Adrenal gland (tissue), 12 donors: ENCODE measurements around the gene HOMER2. TPM values are rescaled to one million over a fixed set of nuclear protein-coding genes. Genes with fewer than 3 reads are reported as not detected.

Experiments
- DNase-seq, 7 donors: peaks; one replicate each; pipeline ENCODE4 v3.0.0-alpha.2; 2019 to 2020
- H3K27ac ChIP-seq, 5 donors: fragments of 200-600 bp; sonication (generic) in 4 of 5; 1 replicate in 3 of 5; 2 replicates in 2 of 5; pipeline versions ENCODE4 v1.5.1 to v1.8.0; 2016 to 2020; ENCODE audit warnings: mild to moderate bottlenecking in 1 of 5
- H3K27me3 ChIP-seq: fragments of 200-600 bp; 2 replicates; pipeline ENCODE4 v1.8.0; 2021
- H3K36me3 ChIP-seq, 2 donors: fragments of 200-600 bp; replicated peaks in 1 of 2; 1 replicate in 1 of 2; 2 replicates in 1 of 2; pipeline versions ENCODE4 v1.5.1 to v1.8.0; 2018 to 2022
- H3K4me1 ChIP-seq, 2 donors: fragments of 200-600 bp; replicated peaks in 1 of 2; 1 replicate in 1 of 2; 2 replicates in 1 of 2; pipeline versions ENCODE4 v1.5.1 to v1.8.0; 2018 to 2021
- H3K4me3 ChIP-seq, 4 donors: fragments of 200-600 bp; sonication (generic) in 3 of 4; one replicate each; pipeline ENCODE4 v1.5.1; 2016 to 2018
- H3K9me3 ChIP-seq, 3 donors: fragments of 200-600 bp; sonication (generic) in 1 of 3; replicated peaks in 1 of 3; 1 replicate in 2 of 3; 2 replicates in 1 of 3; pipeline versions ENCODE4 v1.5.1 to v1.8.0; 2016 to 2021
- POLR2A ChIP-seq, 2 donors: fragments of 450-650 bp; IDR thresholded peaks; one replicate each; pipeline ENCODE4 v1.6.1; 2017; ENCODE audit warnings: antibody characterized with exemption in 2 of 2, mild to moderate bottlenecking in 2 of 2, moderate library complexity in 1 of 2
- WGBS, 4 donors: extraction: QIAGEN DNeasy Blood & Tissue Kit in 2 of 4; methylation state at CpG; one replicate each; pipeline versions ENCODE4 v1.1.5 to v1.1.7; 2013 to 2017; 5-methylcytosine and 5-hydroxymethylcytosine counted together
- intact Hi-C, 2 donors: fragments of 100-400 bp; cut with DNase I; formaldehyde crosslinking; loops; one replicate each; pipeline versions ENCODE4 v1.14.1 to v1.15.0; 2022 to 2023
- polyA plus RNA-seq, 3 donors: library from polyadenylated mRNA; stranded (reverse); fragments of 200-250 nt in 2 of 3; fragments of 350-450 nt in 1 of 3; fragmentation: Illumina TruSeq in 1 of 3; extraction: RNeasy Lipid Tissue Mini Kit (QIAGEN cat#74804) in 1 of 3; gene quantifications; one replicate each; pipeline ENCODE4 v1.2.3, GENCODE V29; 2013 to 2014
- total RNA-seq, 9 donors: library from RNA; depleted of rRNA in 4 of 9; stranded (reverse); fragments of >200 nt in 4 of 9; fragments of 120-200 nt in 1 of 9; fragmentation: NEBNext Ultra II Directional in 1 of 9; extraction: Animal tissue kit (Norgen Biotek cat#: 25700) in 1 of 9; gene quantifications; one replicate each; pipeline versions ENCODE4 v1.1.0 to v1.2.4, GENCODE V29; 2013 to 2023
- TF ChIP-seq, protein P1 (sequence below), 6 experiments: fragments of 450-650 bp in 4 of 6; fragments of 200-600 bp in 2 of 6; sonication (generic) in 1 of 6; IDR thresholded peaks; 1 replicate in 5 of 6; 2 replicates in 1 of 6; pipeline versions ENCODE4 v1.5.1 to v1.8.0; 2016 to 2021; ENCODE audit warnings: antibody characterized with exemption in 6 of 6, mild to moderate bottlenecking in 2 of 6, moderate library complexity in 1 of 6
- donor health status: healthy with polysubstance abuse.
- donor health status: Bipolar disorder and iron deficiency.
- donor health status: DM: yes; HTN: yes; CAD: no.
- donor health status: DM: no; HTN: no; CAD: no.
- donor health status: DM: no; HTN: no; CAD: no.
- donor health status: DM: yes; HTN: yes; CAD: no.

The HOMER2 gene
- total and polyA plus RNA-seq, 12 donors, result 6.5 to 43.1 (median 23.4) TPM

DNA sequence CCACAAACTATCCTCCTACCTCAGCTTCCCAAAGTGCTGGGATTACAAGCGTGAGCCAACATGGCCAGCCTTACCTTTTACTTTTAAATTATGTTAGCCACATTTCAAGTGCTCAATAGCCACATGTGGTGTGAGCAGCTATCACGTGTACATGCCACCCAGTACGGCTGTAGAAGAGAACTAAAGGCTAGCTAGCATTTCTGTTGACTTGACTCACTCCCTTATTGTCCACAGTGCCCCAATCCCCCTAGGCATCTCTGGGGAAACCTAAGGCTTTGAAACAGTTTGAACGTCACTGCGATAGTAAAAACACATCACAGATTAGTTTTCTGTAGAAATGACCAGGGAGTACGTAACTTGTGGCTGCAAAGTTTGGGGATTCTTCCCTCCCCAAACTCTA lies 46.9 kb upstream of the HOMER2 start:
- 84 to 92% (median 86%) methylated on average over 6 of the region's 6 CpGs for WGBS, 4 donors
- H3K4me1 ChIP-seq, result peaks cover 0 to 4% of the 10 kb centered on the region in 2 donors
- no peaks in the 10 kb centered on the region for H3K9me3 ChIP-seq
- no peak for DNase-seq
- intact Hi-C loops, result no loop called here
- no peaks in the 10 kb centered on the region for H3K36me3 ChIP-seq
- no peak overlapping the region for H3K4me3 ChIP-seq
- H3K27me3 ChIP-seq, result no peaks in the 10 kb centered on the region
- TF ChIP-seq, protein P1, sequence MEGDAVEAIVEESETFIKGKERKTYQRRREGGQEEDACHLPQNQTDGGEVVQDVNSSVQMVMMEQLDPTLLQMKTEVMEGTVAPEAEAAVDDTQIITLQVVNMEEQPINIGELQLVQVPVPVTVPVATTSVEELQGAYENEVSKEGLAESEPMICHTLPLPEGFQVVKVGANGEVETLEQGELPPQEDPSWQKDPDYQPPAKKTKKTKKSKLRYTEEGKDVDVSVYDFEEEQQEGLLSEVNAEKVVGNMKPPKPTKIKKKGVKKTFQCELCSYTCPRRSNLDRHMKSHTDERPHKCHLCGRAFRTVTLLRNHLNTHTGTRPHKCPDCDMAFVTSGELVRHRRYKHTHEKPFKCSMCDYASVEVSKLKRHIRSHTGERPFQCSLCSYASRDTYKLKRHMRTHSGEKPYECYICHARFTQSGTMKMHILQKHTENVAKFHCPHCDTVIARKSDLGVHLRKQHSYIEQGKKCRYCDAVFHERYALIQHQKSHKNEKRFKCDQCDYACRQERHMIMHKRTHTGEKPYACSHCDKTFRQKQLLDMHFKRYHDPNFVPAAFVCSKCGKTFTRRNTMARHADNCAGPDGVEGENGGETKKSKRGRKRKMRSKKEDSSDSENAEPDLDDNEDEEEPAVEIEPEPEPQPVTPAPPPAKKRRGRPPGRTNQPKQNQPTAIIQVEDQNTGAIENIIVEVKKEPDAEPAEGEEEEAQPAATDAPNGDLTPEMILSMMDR (IDR thresholded peaks at IDR 0.05), result no peak
- TF ChIP-seq POLR2A (IDR thresholded peaks at IDR 0.05), result no peak
- no peak overlapping the region for H3K27ac ChIP-seq

DNA sequence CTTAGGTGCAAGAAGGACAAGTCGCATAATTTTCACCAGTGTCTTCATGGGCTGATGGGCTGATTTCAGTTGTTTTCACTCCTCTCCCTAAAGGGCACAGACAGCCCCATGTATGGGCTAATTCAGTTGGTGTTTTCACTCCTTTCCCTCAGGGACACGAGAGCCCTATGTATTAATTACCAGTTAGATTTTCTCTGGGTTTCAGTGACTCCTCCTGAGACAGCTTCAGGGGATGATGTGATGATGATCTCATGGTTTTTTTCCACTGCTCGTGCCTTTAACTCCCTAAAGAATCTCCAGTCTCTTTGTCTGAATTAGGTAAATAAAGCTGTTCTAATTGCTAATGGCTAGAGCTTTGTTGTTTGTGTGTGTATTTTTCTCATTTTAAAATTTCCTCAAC lies 43.4 kb upstream of the HOMER2 start:
- intact Hi-C loops, result no loop called here
- Histone ChIP-seq H3K9me3 (no peaks in the 10 kb centered on the region), H3K27me3 (no peaks in the 10 kb centered on the region), H3K36me3 (peaks cover 0 to 8% of the 10 kb centered on the region in 2 donors), H3K4me3 (no peak overlapping the region), H3K4me1 (peaks cover 0 to 4% of the 10 kb centered on the region in 2 donors), H3K27ac (no peak overlapping the region)
- 45 to 69% (median 63%) methylated on average over 3 of the region's 3 CpGs for WGBS, 4 donors
- DNase-seq, result no peak
- TF ChIP-seq POLR2A (IDR thresholded peaks at IDR 0.05), result no peak
- TF ChIP-seq, protein P1 (IDR thresholded peaks at IDR 0.05), result no peak

DNA sequence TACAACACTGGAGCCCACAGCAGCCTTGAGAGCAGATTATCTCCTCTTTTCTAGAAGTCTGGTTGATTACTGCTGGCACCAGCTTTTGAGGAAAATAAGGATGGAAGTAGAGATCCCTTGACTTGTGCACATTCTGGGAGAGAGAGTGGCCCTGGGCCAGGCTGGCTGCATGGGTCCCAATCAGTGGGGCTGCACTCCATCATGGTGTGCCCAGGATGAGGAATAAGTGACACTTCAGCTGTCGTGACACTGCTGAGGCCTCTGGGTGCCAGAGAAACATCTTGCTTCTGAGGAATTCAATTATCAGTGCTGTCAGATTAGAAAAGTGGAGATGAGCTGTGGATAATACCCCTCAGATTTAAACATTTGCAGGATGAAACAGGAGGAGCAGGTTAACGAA lies 42.6 kb upstream of the HOMER2 start:
- TF ChIP-seq, protein P1 (IDR thresholded peaks at IDR 0.05), result no peak
- no peak for TF ChIP-seq POLR2A (IDR thresholded peaks at IDR 0.05)
- Histone ChIP-seq H3K9me3 (no peaks in the 10 kb centered on the region), H3K4me1 (peaks cover 0 to 3% of the 10 kb centered on the region in 2 donors), H3K4me3 (no peak overlapping the region), H3K36me3 (peaks cover 0 to 11% of the 10 kb centered on the region in 2 donors), H3K27ac (no peak overlapping the region), H3K27me3 (no peaks in the 10 kb centered on the region)
- intact Hi-C loops, result no loop called here
- WGBS, 4 donors, result 81 to 98% (median 87%) methylated on average over 2 of the region's 2 CpGs
- DNase-seq, result no peak

DNA sequence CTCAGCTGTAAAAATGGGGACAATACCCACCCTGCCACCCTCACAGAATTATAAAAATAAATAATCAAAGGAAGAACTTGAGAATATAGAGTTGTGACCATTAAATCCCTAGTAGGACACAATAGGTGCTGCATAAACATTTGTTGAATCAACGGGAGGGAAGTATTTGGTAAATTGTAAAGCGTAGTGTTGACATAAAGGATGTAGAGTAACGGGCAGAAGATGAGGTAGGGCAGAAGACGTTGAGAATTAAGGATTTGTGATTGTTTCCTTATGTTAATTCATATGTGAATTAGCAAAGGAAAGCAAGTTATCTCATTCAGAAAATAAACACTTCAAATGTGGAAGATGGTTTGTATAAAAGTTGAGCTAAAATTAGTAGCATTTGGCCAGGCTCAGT lies 40.6 kb upstream of the HOMER2 start:
- no peak for DNase-seq
- intact Hi-C loops, result no loop called here
- TF ChIP-seq, protein P1 (IDR thresholded peaks at IDR 0.05), result no peak
- no peak for TF ChIP-seq POLR2A (IDR thresholded peaks at IDR 0.05)
- no peak overlapping the region for H3K4me3 ChIP-seq
- peaks cover 0 to 27% of the 10 kb centered on the region in 2 donors for H3K36me3 ChIP-seq
- H3K27me3 ChIP-seq, result no peaks in the 10 kb centered on the region
- WGBS, 4 donors, result 83 to 89% (median 85%) methylated on average over 4 of the region's 4 CpGs
- no peaks in the 10 kb centered on the region for H3K9me3 ChIP-seq
- H3K27ac ChIP-seq, result no peak overlapping the region
- no peaks in the 10 kb centered on the region for H3K4me1 ChIP-seq
